Esophagus squamous epithelium (tissue), 4 donors: ENCODE data around the gene CLASRP.

ENCODE experiments used
- CTCF ChIP-seq, 6 experiments: fragments of 450-650 bp in 4 of 6; fragments of 200-600 bp in 2 of 6; sonication (generic) in 2 of 6; IDR thresholded peaks; one replicate each; pipeline ENCODE4 v1.5.1; 2016 to 2019; ENCODE audit warnings: antibody characterized with exemption in 6 of 6, mild to moderate bottlenecking in 4 of 6, moderate library complexity in 4 of 6
- POLR2A ChIP-seq, 4 donors: fragments of 450-650 bp; IDR thresholded peaks; one replicate each; pipeline ENCODE4 v1.6.1; 2017; ENCODE audit warnings: antibody characterized with exemption in 4 of 4, mild to moderate bottlenecking in 4 of 4, moderate library complexity in 3 of 4

GRCh38 chr19:45001087-45001739 is 37.6 kb upstream of the CLASRP start, which contains the start of gene RELB:
- TF ChIP-seq CTCF (IDR thresholded peaks at IDR 0.05), result peak in 1 of 6 experiments; percentile 3
- TF ChIP-seq POLR2A (IDR thresholded peaks at IDR 0.05), result no peak
